ENCODE results near the gene AKAP7. TPM values are rescaled to one million over a fixed set of nuclear protein-coding genes. Genes with fewer than 3 reads are reported as not detected.

AKAP7 gene
- total RNA-seq, 6 donors from 2014 or later = 2.4 to 11.3 (median 7.1) TPM

GRCh38 chr6:131305037-131305850 lies 170.0 kb downstream of the AKAP7 start:
- DNase-seq (no peak), ATAC-seq (ENCODE audit: low FRiP score in 2 of 2) (no peak)
- no peak overlapping the region for H3K27ac ChIP-seq
- H3K4me3 ChIP-seq = no peak overlapping the region
- H3K27me3 ChIP-seq = no peaks in the 10 kb centered on the region
- no peaks in the 10 kb centered on the region for H3K4me1 ChIP-seq
- peaks cover 0 to 9% (median 0%) of the 10 kb centered on the region in 4 donors for H3K9me3 ChIP-seq
- no peak for TF ChIP-seq CTCF (IDR thresholded peaks at IDR 0.05)
- 83 to 86% methylated on average over 6 of the region's 6 CpGs for WGBS, 2 donors
- no peaks in the 10 kb centered on the region for H3K36me3 ChIP-seq

GRCh38 chr6:131309437-131309836 lies 174.2 kb downstream of the AKAP7 start:
- Histone ChIP-seq H3K27ac (no peak overlapping the region), H3K9me3 (peaks cover 0 to 11% (median 4%) of the 10 kb centered on the region in 4 donors), H3K27me3 (no peaks in the 10 kb centered on the region), H3K4me3 (no peak overlapping the region), H3K36me3 (no peaks in the 10 kb centered on the region), H3K4me1 (no peaks in the 10 kb centered on the region)
- TF ChIP-seq POLR2A (IDR thresholded peaks at IDR 0.05) (no peak), POLR2AphosphoS5 (IDR thresholded peaks at IDR 0.05) (no peak), EP300 (IDR thresholded peaks at IDR 0.05) (no peak), CTCF (IDR thresholded peaks at IDR 0.05) (no peak)
- ATAC-seq (ENCODE audit: low FRiP score in 2 of 2) (no peak), DNase-seq (no peak)
- 88 to 100% methylated on average over 1 of the region's 1 CpG for WGBS, 2 donors

- WGBS, 2 donors = 96 to 97% methylated on average over 2 of the region's 2 CpGs
- peaks cover 0 to 9% (median 3%) of the 10 kb centered on the region in 4 donors for H3K9me3 ChIP-seq
- TF ChIP-seq EP300 (IDR thresholded peaks at IDR 0.05) = no peak
- no peak for TF ChIP-seq POLR2A (IDR thresholded peaks at IDR 0.05)
- TF ChIP-seq CTCF (IDR thresholded peaks at IDR 0.05) = no peak
- no peak for TF ChIP-seq POLR2AphosphoS5 (IDR thresholded peaks at IDR 0.05)
- DNase-seq = no peak
- H3K27me3 ChIP-seq = no peaks in the 10 kb centered on the region
- H3K4me3 ChIP-seq = no peak overlapping the region
- no peak overlapping the region for H3K27ac ChIP-seq
- no peaks in the 10 kb centered on the region for H3K36me3 ChIP-seq
- ATAC-seq (ENCODE audit: low FRiP score in 2 of 2) = no peak
- no peaks in the 10 kb centered on the region for H3K4me1 ChIP-seq
These were observed 179.6 kb downstream of the AKAP7 start for GRCh38 chr6:131314838-131315237.

- Histone ChIP-seq H3K9me3 (peaks cover 0 to 9% (median 1%) of the 10 kb centered on the region in 4 donors), H3K36me3 (no peaks in the 10 kb centered on the region), H3K4me3 (no peak overlapping the region), H3K27ac (no peak overlapping the region), H3K4me1 (no peaks in the 10 kb centered on the region), H3K27me3 (no peaks in the 10 kb centered on the region)
- TF ChIP-seq POLR2AphosphoS5 (IDR thresholded peaks at IDR 0.05) (no peak), EP300 (IDR thresholded peaks at IDR 0.05) (no peak), POLR2A (IDR thresholded peaks at IDR 0.05) (no peak), CTCF (IDR thresholded peaks at IDR 0.05) (no peak)
- ATAC-seq (ENCODE audit: low FRiP score in 2 of 2) (no peak), DNase-seq (no peak)
- WGBS, 2 donors = 88 to 100% methylated on average over 1 of the region's 1 CpG
These were observed 181.4 kb downstream of the AKAP7 start for GRCh38 chr6:131316654-131317053.

- H3K4me1 ChIP-seq = no peaks in the 10 kb centered on the region
- ATAC-seq (ENCODE audit: low FRiP score in 2 of 2) (no peak), DNase-seq (no peak)
- H3K27me3 ChIP-seq = no peaks in the 10 kb centered on the region
- no peak overlapping the region for H3K4me3 ChIP-seq
- WGBS, 2 donors = 87 to 88% methylated on average over 3 of the region's 3 CpGs
- H3K27ac ChIP-seq = no peak overlapping the region
- TF ChIP-seq POLR2A (IDR thresholded peaks at IDR 0.05) = no peak
- no peaks in the 10 kb centered on the region for H3K36me3 ChIP-seq
- peaks cover 0 to 9% (median 1%) of the 10 kb centered on the region in 4 donors for H3K9me3 ChIP-seq
These were observed 182.2 kb downstream of the AKAP7 start for GRCh38 chr6:131317516-131317915.
